ENCODE measurements around the gene NSUN2. TPM values are rescaled to one million over a fixed set of nuclear protein-coding genes. Genes with fewer than 3 reads are reported as not detected.

The NSUN2 gene
- polyA plus RNA-seq, 2 of the 4 experiments (the other 2 are of a cell fraction) = 95.7 to 101 TPM

DNA sequence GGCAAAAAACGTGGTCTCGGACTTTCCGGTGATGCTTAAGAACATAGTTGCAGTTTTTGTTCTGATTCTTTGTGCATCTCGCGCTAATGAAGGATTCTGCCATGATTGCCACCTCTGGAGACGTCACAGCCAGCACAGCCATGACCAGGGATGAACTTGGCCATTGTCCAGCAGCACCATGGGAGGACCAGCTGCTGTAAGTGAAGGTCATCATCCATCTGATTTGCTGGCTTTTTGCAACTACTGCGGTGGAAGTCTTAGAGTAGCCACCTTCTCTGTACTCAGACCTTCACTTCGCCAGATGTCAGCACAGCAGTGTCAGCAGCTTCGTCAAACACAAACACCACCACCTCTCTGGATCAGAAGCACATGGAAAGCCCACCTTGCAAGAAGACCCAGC, 45.7 kb downstream of the NSUN2 start:
- Histone ChIP-seq H3K4me2 (no peak overlapping the region), H3K9me3 (no peaks in the 10 kb centered on the region), H3K27ac (no peak overlapping the region), H3K4me1 (no peaks in the 10 kb centered on the region), H3K4me3 (no peak overlapping the region)
- TF ChIP-seq, protein P1, sequence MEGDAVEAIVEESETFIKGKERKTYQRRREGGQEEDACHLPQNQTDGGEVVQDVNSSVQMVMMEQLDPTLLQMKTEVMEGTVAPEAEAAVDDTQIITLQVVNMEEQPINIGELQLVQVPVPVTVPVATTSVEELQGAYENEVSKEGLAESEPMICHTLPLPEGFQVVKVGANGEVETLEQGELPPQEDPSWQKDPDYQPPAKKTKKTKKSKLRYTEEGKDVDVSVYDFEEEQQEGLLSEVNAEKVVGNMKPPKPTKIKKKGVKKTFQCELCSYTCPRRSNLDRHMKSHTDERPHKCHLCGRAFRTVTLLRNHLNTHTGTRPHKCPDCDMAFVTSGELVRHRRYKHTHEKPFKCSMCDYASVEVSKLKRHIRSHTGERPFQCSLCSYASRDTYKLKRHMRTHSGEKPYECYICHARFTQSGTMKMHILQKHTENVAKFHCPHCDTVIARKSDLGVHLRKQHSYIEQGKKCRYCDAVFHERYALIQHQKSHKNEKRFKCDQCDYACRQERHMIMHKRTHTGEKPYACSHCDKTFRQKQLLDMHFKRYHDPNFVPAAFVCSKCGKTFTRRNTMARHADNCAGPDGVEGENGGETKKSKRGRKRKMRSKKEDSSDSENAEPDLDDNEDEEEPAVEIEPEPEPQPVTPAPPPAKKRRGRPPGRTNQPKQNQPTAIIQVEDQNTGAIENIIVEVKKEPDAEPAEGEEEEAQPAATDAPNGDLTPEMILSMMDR (IDR thresholded peaks at IDR 0.05) = no peak
- TF ChIP-seq, protein P2, sequence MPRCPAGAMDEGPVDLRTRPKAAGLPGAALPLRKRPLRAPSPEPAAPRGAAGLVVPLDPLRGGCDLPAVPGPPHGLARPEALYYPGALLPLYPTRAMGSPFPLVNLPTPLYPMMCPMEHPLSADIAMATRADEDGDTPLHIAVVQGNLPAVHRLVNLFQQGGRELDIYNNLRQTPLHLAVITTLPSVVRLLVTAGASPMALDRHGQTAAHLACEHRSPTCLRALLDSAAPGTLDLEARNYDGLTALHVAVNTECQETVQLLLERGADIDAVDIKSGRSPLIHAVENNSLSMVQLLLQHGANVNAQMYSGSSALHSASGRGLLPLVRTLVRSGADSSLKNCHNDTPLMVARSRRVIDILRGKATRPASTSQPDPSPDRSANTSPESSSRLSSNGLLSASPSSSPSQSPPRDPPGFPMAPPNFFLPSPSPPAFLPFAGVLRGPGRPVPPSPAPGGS (IDR thresholded peaks at IDR 0.05) = no peak
- TF ChIP-seq RAD21 (conservative IDR thresholded peaks at IDR 0.05 in 1 of 2, IDR thresholded peaks at IDR 0.05 in 1 of 2) (no peak), FOSB (CRISPR knock-in tag; IDR thresholded peaks at IDR 0.05) (no peak), RFX5 (IDR thresholded peaks at IDR 0.05) (no peak), EP300 (IDR thresholded peaks at IDR 0.05) (no peak), KDM1A (IDR thresholded peaks at IDR 0.05; ENCODE audit: low read depth) (no peak), POLR2A (IDR thresholded peaks at IDR 0.05; ENCODE audit: low read length) (no peak), HEYL (CRISPR knock-in tag; IDR thresholded peaks at IDR 0.05) (no peak), ESRRA (IDR thresholded peaks at IDR 0.05; ENCODE audit: borderline replicate concordance, low read length) (no peak), PHF8 (IDR thresholded peaks at IDR 0.05; ENCODE audit: borderline replicate concordance, low read depth) (no peak), RCOR1 (IDR thresholded peaks at IDR 0.05; ENCODE audit: low read depth, low read length) (no peak), ZSCAN20 (CRISPR knock-in tag; IDR thresholded peaks at IDR 0.05) (no peak), CHD4 (IDR thresholded peaks at IDR 0.05; ENCODE audit: borderline replicate concordance) (no peak), JUNB (IDR thresholded peaks at IDR 0.05) (no peak)
- TF ChIP-seq, protein P3, sequence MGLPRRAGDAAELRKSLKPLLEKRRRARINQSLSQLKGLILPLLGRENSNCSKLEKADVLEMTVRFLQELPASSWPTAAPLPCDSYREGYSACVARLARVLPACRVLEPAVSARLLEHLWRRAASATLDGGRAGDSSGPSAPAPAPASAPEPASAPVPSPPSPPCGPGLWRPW (IDR thresholded peaks at IDR 0.05) = no peak
- ChIA-PET POLR2A (no interaction called here), CTCF (interaction anchor here (0.9 to 3.2 kb wide), 2 partner anchors 9 to 1090 kb away, joined by 3 to 10 read pairs; no protein-coding TSS in a partner anchor)
- DNase-seq (ENCODE audit: low read depth in 1 of 2, low spot score in 1 of 2) (no peak), ATAC-seq (no peak), FAIRE-seq (no peak)
- 59% methylated on average over 9 of the region's 9 CpGs for WGBS (ENCODE audit: missing lambda C conversion rate)

DNA sequence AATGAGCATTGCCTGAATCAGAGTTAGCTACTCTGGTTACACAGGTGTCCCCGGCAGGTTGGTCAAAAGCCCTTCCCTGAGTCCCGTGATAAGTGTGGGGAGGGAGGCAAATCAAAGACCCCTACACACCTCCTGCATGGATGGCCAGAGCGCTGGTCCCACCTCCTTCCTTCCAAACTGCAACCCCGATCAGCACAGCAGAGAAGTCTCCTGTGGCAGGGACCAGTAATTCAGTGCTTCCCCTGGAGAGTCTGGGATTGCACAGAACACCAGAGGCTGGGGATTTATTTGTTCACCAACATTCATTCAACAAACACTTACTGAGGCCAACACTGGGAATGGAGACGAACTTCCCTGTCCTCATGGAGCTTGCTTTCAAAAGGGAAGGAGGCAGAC, 46.2 kb downstream of the NSUN2 start:
- Histone ChIP-seq H3K4me1 (no peaks in the 10 kb centered on the region), H3K27ac (no peak overlapping the region), H3K9me3 (no peaks in the 10 kb centered on the region), H3K4me3 (no peak overlapping the region), H3K4me2 (no peak overlapping the region)
- DNase-seq (ENCODE audit: low read depth in 1 of 2, low spot score in 1 of 2) (no peak), ATAC-seq (peak in 1 of 2 experiments; percentile 11; a peak in 1 of 6 replicates), FAIRE-seq (no peak)
- CTCF ChIA-PET = interaction anchor here (3.2 kb wide), 1 partner anchor 9 kb away, joined by 10 read pairs; no protein-coding TSS in a partner anchor
- WGBS (ENCODE audit: missing lambda C conversion rate) = 17% methylated on average over 5 of the region's 5 CpGs
- POLR2A ChIA-PET = no interaction called here
- no peak for TF ChIP-seq CBX8 (IDR thresholded peaks at IDR 0.05)
- no peak for TF ChIP-seq HOXB13 (CRISPR knock-in tag; IDR thresholded peaks at IDR 0.05; ENCODE audit: low read depth)
- TF ChIP-seq TFCP2L1 (CRISPR knock-in tag; IDR thresholded peaks at IDR 0.05) = no peak
- no peak for TF ChIP-seq MAZ (IDR thresholded peaks at IDR 0.05; ENCODE audit: borderline replicate concordance, low read depth, low read length)
- no peak for TF ChIP-seq TP53 (CRISPR knock-in tag; IDR thresholded peaks at IDR 0.05)
- no peak for TF ChIP-seq KDM1A (IDR thresholded peaks at IDR 0.05; ENCODE audit: low read depth)
- TF ChIP-seq EHMT2 (IDR thresholded peaks at IDR 0.05; ENCODE audit: low read depth) = no peak
- TF ChIP-seq, protein P4, sequence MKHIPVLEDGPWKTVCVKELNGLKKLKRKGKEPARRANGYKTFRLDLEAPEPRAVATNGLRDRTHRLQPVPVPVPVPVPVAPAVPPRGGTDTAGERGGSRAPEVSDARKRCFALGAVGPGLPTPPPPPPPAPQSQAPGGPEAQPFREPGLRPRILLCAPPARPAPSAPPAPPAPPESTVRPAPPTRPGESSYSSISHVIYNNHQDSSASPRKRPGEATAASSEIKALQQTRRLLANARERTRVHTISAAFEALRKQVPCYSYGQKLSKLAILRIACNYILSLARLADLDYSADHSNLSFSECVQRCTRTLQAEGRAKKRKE (CRISPR knock-in tag; IDR thresholded peaks at IDR 0.05; ENCODE audit: low read depth) = no peak
- TF ChIP-seq, protein P5, sequence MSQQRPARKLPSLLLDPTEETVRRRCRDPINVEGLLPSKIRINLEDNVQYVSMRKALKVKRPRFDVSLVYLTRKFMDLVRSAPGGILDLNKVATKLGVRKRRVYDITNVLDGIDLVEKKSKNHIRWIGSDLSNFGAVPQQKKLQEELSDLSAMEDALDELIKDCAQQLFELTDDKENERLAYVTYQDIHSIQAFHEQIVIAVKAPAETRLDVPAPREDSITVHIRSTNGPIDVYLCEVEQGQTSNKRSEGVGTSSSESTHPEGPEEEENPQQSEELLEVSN (IDR thresholded peaks at IDR 0.05; ENCODE audit: borderline replicate concordance, low read depth) = no peak
- no peak for TF ChIP-seq FOXS1 (CRISPR knock-in tag; IDR thresholded peaks at IDR 0.05)
- TF ChIP-seq CHD4 (IDR thresholded peaks at IDR 0.05; ENCODE audit: borderline replicate concordance) = no peak
- no peak for TF ChIP-seq GATA3 (IDR thresholded peaks at IDR 0.05; ENCODE audit: borderline replicate concordance)
- no peak for TF ChIP-seq RCOR1 (IDR thresholded peaks at IDR 0.05; ENCODE audit: low read depth, low read length)
- no peak for TF ChIP-seq CEBPB (IDR thresholded peaks at IDR 0.05)
- no peak for TF ChIP-seq ZFP36 (IDR thresholded peaks at IDR 0.05; ENCODE audit: borderline replicate concordance, partially characterized antibody)
- no peak for TF ChIP-seq RFX5 (IDR thresholded peaks at IDR 0.05)
- TF ChIP-seq HEYL (CRISPR knock-in tag; IDR thresholded peaks at IDR 0.05) = no peak
- TF ChIP-seq, protein P6, sequence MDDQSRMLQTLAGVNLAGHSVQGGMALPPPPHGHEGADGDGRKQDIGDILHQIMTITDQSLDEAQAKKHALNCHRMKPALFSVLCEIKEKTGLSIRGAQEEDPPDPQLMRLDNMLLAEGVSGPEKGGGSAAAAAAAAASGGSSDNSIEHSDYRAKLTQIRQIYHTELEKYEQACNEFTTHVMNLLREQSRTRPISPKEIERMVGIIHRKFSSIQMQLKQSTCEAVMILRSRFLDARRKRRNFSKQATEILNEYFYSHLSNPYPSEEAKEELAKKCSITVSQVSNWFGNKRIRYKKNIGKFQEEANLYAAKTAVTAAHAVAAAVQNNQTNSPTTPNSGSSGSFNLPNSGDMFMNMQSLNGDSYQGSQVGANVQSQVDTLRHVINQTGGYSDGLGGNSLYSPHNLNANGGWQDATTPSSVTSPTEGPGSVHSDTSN (IDR thresholded peaks at IDR 0.05) = no peak
- TF ChIP-seq JUNB (IDR thresholded peaks at IDR 0.05) = no peak
